ENCODE results near the gene KIAA1143. TPM values are rescaled to one million over a fixed set of nuclear protein-coding genes. Genes with fewer than 3 reads are reported as not detected.

KIAA1143 gene
- total RNA-seq, 2 experiments from 2014 or later = 32.5 to 38.6 TPM

- CTCF ChIA-PET = no interaction called here
- Mint-ChIP-seq H3K4me3 (no peak overlapping the region), H3K4me1 (ENCODE audit: low read depth) (peaks cover 5% of the 10 kb centered on the region), H3K27ac (no peak overlapping the region), H3K27me3 (no peaks in the 10 kb centered on the region), H3K9me3 (peaks cover 89% of the 10 kb centered on the region), H3K36me3 (peaks cover 66% of the 10 kb centered on the region)
- no peak for DNase-seq
- POLR2A ChIA-PET = no interaction called here
- intact Hi-C loops (cut with micrococcal nuclease) = no loop called here
These were observed 26.7 kb downstream of the KIAA1143 start for GRCh38 chr3:44734646-44735168.

DNA sequence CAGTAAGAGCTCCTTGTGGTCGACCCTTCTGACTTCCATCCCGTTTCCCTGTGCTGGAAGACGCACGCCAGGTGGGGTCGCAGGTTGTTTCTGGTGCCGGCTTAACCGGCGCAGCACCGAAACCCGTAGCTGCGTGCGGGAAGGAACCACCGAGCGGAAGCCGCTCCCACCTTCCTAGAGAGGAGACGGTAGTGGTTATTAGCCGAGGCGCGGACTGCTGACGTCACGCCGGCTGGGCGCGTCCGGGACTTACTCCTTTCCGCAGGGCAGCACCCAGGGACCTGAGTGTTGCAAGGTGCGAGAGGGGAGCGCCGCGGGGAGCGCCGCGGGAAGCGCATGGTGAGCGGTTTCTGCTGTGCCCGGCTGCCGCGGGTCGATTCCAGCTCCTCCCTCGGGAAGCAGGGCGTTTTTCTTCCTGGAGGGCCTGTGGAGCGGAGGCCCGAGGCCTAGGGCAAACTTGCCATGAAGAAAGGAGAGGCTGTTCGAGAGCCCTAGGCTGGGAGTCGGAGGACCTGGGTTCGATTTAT, 32.0 kb downstream of the KIAA1143 start, which contains the start of gene ZNF501:
ZNF501 (plus strand) TSS at position 252 of the 527 bp plus-strand sequence. CDS start 4,787 bp downstream, outside the sequence.
- no peaks in the 10 kb centered on the region for H3K27me3 Mint-ChIP-seq
- H3K4me3 Mint-ChIP-seq = peak within 1 kb of the TSS; percentile 91
- ChIA-PET POLR2A (interaction anchor here (0.9 to 2.6 kb wide), 2 partner anchors 33 to 133 kb away, joined by 3 to 11 read pairs; partner anchors contain the start of genes KIAA1143 and KIF15), CTCF (interaction anchor here (1.3 kb wide), 1 partner anchor 16 kb away, joined by 5 read pairs; no protein-coding TSS in a partner anchor)
- peaks cover 10% of the 10 kb centered on the region for H3K4me1 Mint-ChIP-seq (ENCODE audit: low read depth)
- H3K36me3 Mint-ChIP-seq = peaks cover 72% of the 10 kb centered on the region
- peaks cover 79% of the 10 kb centered on the region for H3K9me3 Mint-ChIP-seq
- DNase-seq = peak; percentile 92
- intact Hi-C loops (cut with micrococcal nuclease) = loop anchor here (1.0 to 5.0 kb wide), 4 partner anchors 17 to 102 kb away; partner anchors contain the start of genes KIAA1143, KIF15, ZNF197 and ZNF502
- H3K27ac Mint-ChIP-seq = peak within 1 kb of the TSS; percentile 10

DNA sequence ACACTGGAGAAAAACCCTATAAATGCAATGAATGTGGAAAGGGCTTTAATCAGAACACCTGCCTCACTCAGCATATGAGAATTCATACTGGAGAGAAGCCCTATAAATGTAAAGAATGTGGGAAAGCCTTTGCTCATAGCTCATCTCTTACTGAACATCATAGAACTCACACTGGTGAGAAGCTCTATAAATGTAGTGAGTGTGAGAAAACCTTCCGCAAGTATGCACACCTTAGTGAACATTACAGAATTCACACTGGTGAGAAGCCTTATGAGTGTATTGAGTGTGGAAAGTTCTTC, 39.4 kb downstream of the KIAA1143 start:
- Mint-ChIP-seq H3K4me3 (no peak overlapping the region), H3K36me3 (peaks cover 65% of the 10 kb centered on the region), H3K27ac (no peak overlapping the region), H3K4me1 (ENCODE audit: low read depth) (no peaks in the 10 kb centered on the region), H3K9me3 (peaks cover 80% of the 10 kb centered on the region), H3K27me3 (no peaks in the 10 kb centered on the region)
- ChIA-PET CTCF (no interaction called here), POLR2A (no interaction called here)
- no peak for DNase-seq
- intact Hi-C loops (cut with micrococcal nuclease) = no loop called here

- Mint-ChIP-seq H3K36me3 (peaks cover 69% of the 10 kb centered on the region), H3K4me1 (ENCODE audit: low read depth) (no peaks in the 10 kb centered on the region), H3K4me3 (no peak overlapping the region), H3K9me3 (peaks cover 81% of the 10 kb centered on the region), H3K27ac (no peak overlapping the region), H3K27me3 (no peaks in the 10 kb centered on the region)
- DNase-seq = no peak
- ChIA-PET CTCF (no interaction called here), POLR2A (no interaction called here)
- intact Hi-C loops (cut with micrococcal nuclease) = no loop called here
These were observed 40.0 kb downstream of the KIAA1143 start for GRCh38 chr3:44721231-44722102.

DNA sequence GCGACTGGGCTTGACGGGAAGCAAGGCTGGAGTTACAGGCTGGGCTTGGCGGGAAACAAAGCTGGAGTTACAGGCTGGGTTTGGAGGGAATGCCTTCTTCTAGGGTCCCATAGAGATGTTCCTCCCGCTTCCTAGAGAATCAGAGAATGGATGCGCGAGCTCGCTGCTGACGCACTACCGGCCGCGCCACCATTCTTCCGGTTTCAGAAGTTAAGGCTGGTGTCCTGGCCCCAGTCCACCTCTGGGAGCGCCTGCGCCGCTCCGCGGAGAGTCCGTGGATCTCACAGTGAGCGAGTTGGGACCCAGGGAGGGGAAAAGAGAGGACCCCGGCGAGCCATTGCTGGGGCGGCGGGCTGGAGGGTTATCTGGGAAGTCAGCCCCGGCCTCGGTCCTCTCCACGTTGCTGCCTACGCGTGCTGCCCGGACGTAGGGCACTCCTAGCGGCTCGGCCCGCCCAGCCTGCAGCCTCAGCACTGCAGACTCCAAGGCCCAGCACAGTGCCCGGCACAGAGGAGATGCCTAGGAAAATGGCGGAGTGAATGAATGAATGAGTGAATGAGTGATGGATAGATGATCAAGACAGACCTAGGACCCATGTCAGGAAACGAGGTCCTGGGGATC, 48.9 kb downstream of the KIAA1143 start, which contains the start of gene ZNF502:
ZNF502 (plus strand) TSS at position 206 of the 621 bp plus-strand sequence. CDS start 7,602 bp downstream, outside the sequence.
- H3K4me1 Mint-ChIP-seq (ENCODE audit: low read depth) = peaks cover 3% of the 10 kb centered on the region
- H3K36me3 Mint-ChIP-seq = peaks cover 37% of the 10 kb centered on the region
- CTCF ChIA-PET = interaction anchor here (0.8 to 1.0 kb wide), 2 partner anchors 17 to 389 kb away, joined by 3 to 5 read pairs; partner anchors contain the start of gene ZNF501
- no peak within 1 kb of the TSS for H3K27ac Mint-ChIP-seq
- H3K4me3 Mint-ChIP-seq = peak within 1 kb of the TSS; percentile 80
- intact Hi-C loops (cut with micrococcal nuclease) = loop anchor here (1.0 kb wide), 1 partner anchor 17 kb away; the partner anchor contains the start of gene ZNF501
- DNase-seq = peak; percentile 73
- peaks cover 12% of the 10 kb centered on the region for H3K27me3 Mint-ChIP-seq
- POLR2A ChIA-PET = no interaction called here
- peaks cover 56% of the 10 kb centered on the region for H3K9me3 Mint-ChIP-seq

Other genes starting within 250 kb of the KIAA1143 start
- 1 to 10 TPM; 1.3 to 1.7 TPM for gene ZKSCAN7, start 206.4 kb downstream of the KIAA1143 start, total RNA-seq
- gene ZNF660, start 176.7 kb downstream of the KIAA1143 start, total RNA-seq = under 1 TPM; 0.07 to 0.10 TPM
- 1 to 10 TPM; 9.1 to 9.9 TPM for gene ZNF197, start 136.6 kb downstream of the KIAA1143 start, total RNA-seq
- gene ZNF35, start 112.9 kb downstream of the KIAA1143 start, total RNA-seq = 1 to 10 TPM; 3.2 TPM
- under 1 TPM; 0.69 to 0.77 TPM for gene ZNF502, start 49.0 kb downstream of the KIAA1143 start, total RNA-seq
- 1 to 10 TPM; 1.5 to 2.6 TPM for gene ZNF501, start 32.0 kb downstream of the KIAA1143 start, total RNA-seq
- 10 to 100 TPM; 41.0 to 45.1 TPM for gene KIF15, start 175 bp upstream of the KIAA1143 start, total RNA-seq
- 10 to 100 TPM; 13.0 to 13.5 TPM for gene TMEM42, start 100.3 kb upstream of the KIAA1143 start, total RNA-seq
- not detected for gene TGM4, start 113.0 kb upstream of the KIAA1143 start, total RNA-seq
- 10 to 100 TPM; 26.9 to 34.8 TPM for gene ZDHHC3, start 214.6 kb upstream of the KIAA1143 start, total RNA-seq
- 10 to 100 TPM; 55.7 to 62.2 TPM for gene EXOSC7, start 214.6 kb upstream of the KIAA1143 start, total RNA-seq